MM.1S (cell line): ENCODE results near the gene MYLK.

Experiments used
- CTCF ChIP-seq: fragments of 300-600 bp; sonication (generic); IDR thresholded peaks from 2 replicates; pipeline ENCODE4 v1.5.1; 2016; ENCODE audit warnings: antibody characterized with exemption, low read length, mixed read lengths
- EZH2 ChIP-seq: fragments of 300-600 bp; sonication (generic); optimal IDR thresholded peaks from 2 replicates; pipeline ENCODE3; 2017; ENCODE audit warnings: low read depth, mild to moderate bottlenecking, antibody characterized with exemption, low read length, mixed read lengths

GRCh38 chr3:123595396-123596180, 288.5 kb downstream of the MYLK start:
- TF ChIP-seq CTCF = no peak
- TF ChIP-seq EZH2 = no peak
